HEK293 (cell line): ENCODE data around the gene PLXNA2.

Source experiments
- CTCF ChIA-PET: fragments of 350-600 bp; formaldehyde crosslinking; extraction: SDS; loops from one replicate; lab custom pipeline; 2021; ENCODE audit warnings: antibody characterized with exemption; lab: Yijun Ruan, JAX
- POLR2A ChIA-PET: fragments of 300-600 bp; formaldehyde crosslinking; extraction: SDS; loops from one replicate; lab custom pipeline; 2020; ENCODE audit warnings: antibody characterized with exemption, inconsistent platforms; lab: Yijun Ruan, JAX
- H3K27ac ChIP-seq: fragments of 200-500 bp; sonication (Bioruptor generic); 2 replicates; pipeline ENCODE4 v1.5.1; 2014; ENCODE audit warnings: low read depth, low read length, control low read depth, inconsistent platforms; ENCODE audit errors: extremely low read depth
- H3K36me3 ChIP-seq, 2 experiments: fragments of 200-500 bp in 1 of 2; sonication (Bioruptor generic) in 1 of 2; 1 replicate in 1 of 2; 2 replicates in 1 of 2; pipeline ENCODE4 v1.5.1; 2014 to 2017; ENCODE audit warnings: inconsistent platforms in 2 of 2, low read length in 2 of 2; ENCODE audit not compliant: control insufficient read depth in 2 of 2, insufficient read depth in 1 of 2
- H3K4me1 ChIP-seq: fragments of 200-500 bp; sonication (Bioruptor generic); 2 replicates; pipeline ENCODE4 v1.5.1; 2014; ENCODE audit warnings: mild to moderate bottlenecking, low read length, inconsistent platforms; ENCODE audit not compliant: control insufficient read depth, insufficient read depth
- H3K4me3 ChIP-seq: 2 replicates; pipeline ENCODE4 v1.5.1; 2011; ENCODE audit warnings: low read depth, mild to moderate bottlenecking, control low read depth, low read length, moderate library complexity
- H3K9me3 ChIP-seq: fragments of 200-500 bp; sonication (Bioruptor generic); 2 replicates; pipeline ENCODE4 v1.5.1; 2014; ENCODE audit warnings: low read depth, low read length, inconsistent platforms; ENCODE audit not compliant: control insufficient read depth, insufficient read depth
- BCL11A ChIP-seq: fragments of 450-650 bp; formaldehyde crosslinking; IDR thresholded peaks from 2 replicates; pipeline ENCODE4 v1.5.1; 2016; ENCODE audit warnings: low read depth, missing biosample characterization, missing genetic modification characterization
- HOXD13 ChIP-seq: sonication (generic); formaldehyde crosslinking; IDR thresholded peaks from 2 replicates; pipeline ENCODE4 v1.8.0; 2022; ENCODE audit warnings: missing genetic modification reagents, borderline replicate concordance
- IKZF3 ChIP-seq: fragments of 450-650 bp; IDR thresholded peaks from 2 replicates; pipeline ENCODE4 v1.5.0; 2018; ENCODE audit warnings: missing biosample characterization, mild to moderate bottlenecking, missing genetic modification characterization, moderate library complexity
- SETDB1 ChIP-seq: IDR thresholded peaks from one replicate; pipeline ENCODE4 v1.6.1; 2017; ENCODE audit warnings: mild to moderate bottlenecking, low read length, moderate library complexity, mixed read lengths; ENCODE audit not compliant: insufficient read length
- SP7 ChIP-seq: fragments of 450-650 bp; formaldehyde crosslinking; IDR thresholded peaks from 2 replicates; pipeline ENCODE4 v1.5.1; 2016; ENCODE audit warnings: missing biosample characterization, missing genetic modification characterization
- TCF7L2 ChIP-seq: IDR thresholded peaks from 2 replicates; pipeline ENCODE4 v1.6.1; 2011; ENCODE audit warnings: low read depth, mild to moderate bottlenecking, inconsistent platforms, low read length, moderate library complexity, borderline replicate concordance
- ZBTB1 ChIP-seq: fragments of 450-650 bp; formaldehyde crosslinking; IDR thresholded peaks from 2 replicates; pipeline ENCODE4 v1.5.1; 2016; ENCODE audit warnings: missing biosample characterization, missing genetic modification characterization
- ZBTB17 ChIP-seq: fragments of 450-650 bp; formaldehyde crosslinking; IDR thresholded peaks from 2 replicates; pipeline ENCODE4 v1.5.1; 2016; ENCODE audit warnings: missing biosample characterization, missing genetic modification characterization
- ZBTB8A ChIP-seq: fragments of 450-650 bp; formaldehyde crosslinking; IDR thresholded peaks from 2 replicates; pipeline ENCODE4 v1.5.1; 2016; ENCODE audit warnings: missing biosample characterization, missing genetic modification characterization
- ZFP37 ChIP-seq: fragments of 450-650 bp; formaldehyde crosslinking; IDR thresholded peaks from 2 replicates; pipeline ENCODE4 v1.5.1; 2016; ENCODE audit warnings: missing biosample characterization, missing genetic modification characterization
- ZNF2 ChIP-seq: fragments of 450-650 bp; formaldehyde crosslinking; IDR thresholded peaks from 2 replicates; pipeline ENCODE4 v1.5.1; 2016; ENCODE audit warnings: missing biosample characterization, missing genetic modification characterization
- ZNF223 ChIP-seq: fragments of 450-650 bp; formaldehyde crosslinking; IDR thresholded peaks from 2 replicates; pipeline ENCODE4 v1.5.1; 2016; ENCODE audit warnings: missing biosample characterization, missing genetic modification characterization
- ZNF23 ChIP-seq: fragments of 450-650 bp; formaldehyde crosslinking; IDR thresholded peaks from 2 replicates; pipeline ENCODE4 v1.5.1; 2016; ENCODE audit warnings: missing biosample characterization, missing genetic modification characterization, borderline replicate concordance
- ZNF24 ChIP-seq: fragments of 450-650 bp; formaldehyde crosslinking; IDR thresholded peaks from 2 replicates; pipeline ENCODE4 v1.5.1; 2016; ENCODE audit warnings: missing biosample characterization, missing genetic modification characterization
- ZNF311 ChIP-seq: fragments of 450-650 bp; formaldehyde crosslinking; IDR thresholded peaks from 2 replicates; pipeline ENCODE4 v1.5.1; 2017; ENCODE audit warnings: missing biosample characterization, missing genetic modification characterization, borderline replicate concordance
- ZNF324 ChIP-seq: fragments of 450-650 bp; formaldehyde crosslinking; IDR thresholded peaks from 2 replicates; pipeline ENCODE4 v1.5.1; 2016; ENCODE audit warnings: missing biosample characterization, missing genetic modification characterization
- ZNF341 ChIP-seq: fragments of 450-650 bp; formaldehyde crosslinking; IDR thresholded peaks from 2 replicates; pipeline ENCODE4; 2016; ENCODE audit warnings: low read depth, missing biosample characterization, missing genetic modification characterization
- ZNF366 ChIP-seq: fragments of 450-650 bp; formaldehyde crosslinking; conservative IDR thresholded peaks from 2 replicates; pipeline ENCODE4 v1.5.1; 2016; ENCODE audit warnings: missing biosample characterization, missing genetic modification characterization
- ZNF391 ChIP-seq: fragments of 450-650 bp; formaldehyde crosslinking; IDR thresholded peaks from 2 replicates; pipeline ENCODE4 v1.5.1; 2016; ENCODE audit warnings: low read depth, missing biosample characterization, missing genetic modification characterization, borderline replicate concordance
- ZNF404 ChIP-seq: fragments of 450-650 bp; formaldehyde crosslinking; IDR thresholded peaks from 2 replicates; pipeline ENCODE4 v1.5.1; 2017; ENCODE audit warnings: missing biosample characterization, missing genetic modification characterization
- ZNF514 ChIP-seq: fragments of 450-650 bp; formaldehyde crosslinking; IDR thresholded peaks from 2 replicates; pipeline ENCODE4 v1.5.1; 2016; ENCODE audit warnings: missing biosample characterization, missing genetic modification characterization
- ZNF600 ChIP-seq: fragments of 450-650 bp; formaldehyde crosslinking; IDR thresholded peaks from 2 replicates; pipeline ENCODE4 v1.5.1; 2016; ENCODE audit warnings: missing biosample characterization, missing genetic modification characterization
- ZNF629 ChIP-seq: fragments of 450-650 bp; formaldehyde crosslinking; IDR thresholded peaks from 2 replicates; pipeline ENCODE4 v1.5.1; 2017; ENCODE audit warnings: missing biosample characterization, missing genetic modification characterization
- ZNF664 ChIP-seq: fragments of 450-650 bp; formaldehyde crosslinking; IDR thresholded peaks from 2 replicates; pipeline ENCODE4 v1.5.1; 2016; ENCODE audit warnings: missing biosample characterization, missing genetic modification characterization
- ZNF843 ChIP-seq: fragments of 450-650 bp; formaldehyde crosslinking; IDR thresholded peaks from 2 replicates; pipeline ENCODE4 v1.5.1; 2016; ENCODE audit warnings: missing biosample characterization, missing genetic modification characterization
- TF ChIP-seq, protein P1 (sequence below): fragments of 450-650 bp; formaldehyde crosslinking; IDR thresholded peaks from 2 replicates; pipeline ENCODE4 v1.5.1; 2016; ENCODE audit warnings: missing biosample characterization, missing genetic modification characterization, borderline replicate concordance
- TF ChIP-seq, protein P2 (sequence below): fragments of 450-650 bp; formaldehyde crosslinking; IDR thresholded peaks from 2 replicates; pipeline ENCODE4 v1.5.1; 2017; ENCODE audit warnings: missing biosample characterization, missing genetic modification characterization
- TF ChIP-seq, protein P3 (sequence below): fragments of 450-650 bp; formaldehyde crosslinking; IDR thresholded peaks from 2 replicates; pipeline ENCODE4 v1.5.1; 2017; ENCODE audit warnings: missing biosample characterization, missing genetic modification characterization
- TF ChIP-seq, protein P4 (sequence below): fragments of 450-650 bp; formaldehyde crosslinking; IDR thresholded peaks from 2 replicates; pipeline ENCODE4 v1.5.1; 2016; ENCODE audit warnings: missing biosample characterization, missing genetic modification characterization
- TF ChIP-seq, protein P5 (sequence below): fragments of 450-650 bp; formaldehyde crosslinking; IDR thresholded peaks from 2 replicates; pipeline ENCODE4 v1.5.1; 2016; ENCODE audit warnings: missing biosample characterization, missing genetic modification characterization

The PLXNA2 gene

DNA sequence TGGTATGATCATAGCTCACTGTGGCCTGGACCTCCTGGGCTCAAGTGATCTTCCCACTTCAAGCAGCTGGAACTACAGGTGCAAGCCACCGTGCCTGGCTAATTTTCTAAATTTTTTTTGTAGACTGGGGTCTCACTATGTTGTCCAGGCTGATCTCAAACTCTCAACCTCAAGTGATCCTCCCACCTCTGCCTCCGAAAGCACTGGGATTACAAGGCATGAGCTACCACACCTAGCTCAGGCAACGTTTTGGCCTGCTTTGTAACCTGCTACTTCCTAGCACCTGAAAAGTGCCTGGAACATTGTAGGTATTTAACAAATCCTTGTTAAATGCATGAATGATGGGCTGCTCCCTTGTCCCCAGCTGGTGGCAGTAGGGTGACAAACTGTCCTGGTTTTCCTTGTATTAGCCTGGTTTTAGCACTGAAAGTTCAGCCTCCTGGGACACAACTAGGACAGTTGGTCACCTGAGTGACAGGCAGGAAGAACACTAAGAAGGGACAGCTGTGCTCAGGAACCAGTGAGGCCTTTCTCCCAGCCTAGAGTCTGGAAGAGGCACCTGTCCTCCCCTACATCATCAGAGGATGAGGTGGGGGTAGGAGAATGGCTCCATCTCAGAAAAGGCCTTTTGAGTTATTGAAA, 244.8 kb downstream of the PLXNA2 start (continued):
- TF ChIP-seq ZBTB17 (tag by site-specific recombination) (no peak), ZNF664 (tag by site-specific recombination) (no peak), ZNF514 (tag by site-specific recombination) (no peak), ZNF311 (tag by site-specific recombination) (no peak), ZNF600 (tag by site-specific recombination) (no peak), BCL11A (tag by site-specific recombination) (no peak), SP7 (tag by site-specific recombination) (no peak), ZNF843 (tag by site-specific recombination) (no peak), TCF7L2 (no peak), SETDB1 (no peak)
- TF ChIP-seq, protein P1, sequence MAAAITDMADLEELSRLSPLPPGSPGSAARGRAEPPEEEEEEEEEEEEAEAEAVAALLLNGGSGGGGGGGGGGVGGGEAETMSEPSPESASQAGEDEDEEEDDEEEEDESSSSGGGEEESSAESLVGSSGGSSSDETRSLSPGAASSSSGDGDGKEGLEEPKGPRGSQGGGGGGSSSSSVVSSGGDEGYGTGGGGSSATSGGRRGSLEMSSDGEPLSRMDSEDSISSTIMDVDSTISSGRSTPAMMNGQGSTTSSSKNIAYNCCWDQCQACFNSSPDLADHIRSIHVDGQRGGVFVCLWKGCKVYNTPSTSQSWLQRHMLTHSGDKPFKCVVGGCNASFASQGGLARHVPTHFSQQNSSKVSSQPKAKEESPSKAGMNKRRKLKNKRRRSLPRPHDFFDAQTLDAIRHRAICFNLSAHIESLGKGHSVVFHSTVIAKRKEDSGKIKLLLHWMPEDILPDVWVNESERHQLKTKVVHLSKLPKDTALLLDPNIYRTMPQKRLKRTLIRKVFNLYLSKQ (tag by site-specific recombination), result no peak
- TF ChIP-seq, protein P2, sequence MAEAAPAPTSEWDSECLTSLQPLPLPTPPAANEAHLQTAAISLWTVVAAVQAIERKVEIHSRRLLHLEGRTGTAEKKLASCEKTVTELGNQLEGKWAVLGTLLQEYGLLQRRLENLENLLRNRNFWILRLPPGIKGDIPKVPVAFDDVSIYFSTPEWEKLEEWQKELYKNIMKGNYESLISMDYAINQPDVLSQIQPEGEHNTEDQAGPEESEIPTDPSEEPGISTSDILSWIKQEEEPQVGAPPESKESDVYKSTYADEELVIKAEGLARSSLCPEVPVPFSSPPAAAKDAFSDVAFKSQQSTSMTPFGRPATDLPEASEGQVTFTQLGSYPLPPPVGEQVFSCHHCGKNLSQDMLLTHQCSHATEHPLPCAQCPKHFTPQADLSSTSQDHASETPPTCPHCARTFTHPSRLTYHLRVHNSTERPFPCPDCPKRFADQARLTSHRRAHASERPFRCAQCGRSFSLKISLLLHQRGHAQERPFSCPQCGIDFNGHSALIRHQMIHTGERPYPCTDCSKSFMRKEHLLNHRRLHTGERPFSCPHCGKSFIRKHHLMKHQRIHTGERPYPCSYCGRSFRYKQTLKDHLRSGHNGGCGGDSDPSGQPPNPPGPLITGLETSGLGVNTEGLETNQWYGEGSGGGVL (tag by site-specific recombination), result no peak
- TF ChIP-seq, protein P3, sequence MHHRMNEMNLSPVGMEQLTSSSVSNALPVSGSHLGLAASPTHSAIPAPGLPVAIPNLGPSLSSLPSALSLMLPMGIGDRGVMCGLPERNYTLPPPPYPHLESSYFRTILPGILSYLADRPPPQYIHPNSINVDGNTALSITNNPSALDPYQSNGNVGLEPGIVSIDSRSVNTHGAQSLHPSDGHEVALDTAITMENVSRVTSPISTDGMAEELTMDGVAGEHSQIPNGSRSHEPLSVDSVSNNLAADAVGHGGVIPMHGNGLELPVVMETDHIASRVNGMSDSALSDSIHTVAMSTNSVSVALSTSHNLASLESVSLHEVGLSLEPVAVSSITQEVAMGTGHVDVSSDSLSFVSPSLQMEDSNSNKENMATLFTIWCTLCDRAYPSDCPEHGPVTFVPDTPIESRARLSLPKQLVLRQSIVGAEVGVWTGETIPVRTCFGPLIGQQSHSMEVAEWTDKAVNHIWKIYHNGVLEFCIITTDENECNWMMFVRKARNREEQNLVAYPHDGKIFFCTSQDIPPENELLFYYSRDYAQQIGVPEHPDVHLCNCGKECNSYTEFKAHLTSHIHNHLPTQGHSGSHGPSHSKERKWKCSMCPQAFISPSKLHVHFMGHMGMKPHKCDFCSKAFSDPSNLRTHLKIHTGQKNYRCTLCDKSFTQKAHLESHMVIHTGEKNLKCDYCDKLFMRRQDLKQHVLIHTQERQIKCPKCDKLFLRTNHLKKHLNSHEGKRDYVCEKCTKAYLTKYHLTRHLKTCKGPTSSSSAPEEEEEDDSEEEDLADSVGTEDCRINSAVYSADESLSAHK (tag by site-specific recombination), result no peak

DNA sequence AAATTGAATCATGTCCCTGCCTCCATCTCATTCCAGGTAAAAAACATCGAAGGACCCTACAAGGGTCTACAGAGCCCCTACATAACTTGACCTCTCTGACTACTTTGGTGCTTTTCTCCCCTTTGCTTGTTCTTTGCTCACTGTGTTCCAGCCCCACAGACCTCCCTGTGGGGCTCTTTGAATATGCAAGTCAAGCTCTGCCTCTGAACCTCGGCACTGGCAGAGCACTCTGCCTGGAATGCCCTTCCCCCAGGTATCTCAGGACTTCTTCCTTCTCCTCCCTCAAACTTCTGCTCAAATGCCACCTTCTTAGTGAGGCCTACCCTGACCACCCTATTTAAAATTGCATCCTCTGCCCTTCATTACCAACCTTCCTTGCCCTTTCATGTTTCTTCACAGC, 245.5 kb downstream of the PLXNA2 start:
- CTCF ChIA-PET, result interaction anchor here (0.6 to 2.1 kb wide), 18 partner anchors 9 to 879 kb away, joined by 3 to 37 read pairs (median 4); no protein-coding TSS in a partner anchor
- Histone ChIP-seq H3K27ac (no peak overlapping the region), H3K4me1 (no peaks in the 10 kb centered on the region), H3K4me3 (no peak overlapping the region), H3K36me3 (no peaks in the 10 kb centered on the region), H3K9me3 (no peaks in the 10 kb centered on the region)
- POLR2A ChIA-PET, result no interaction called here
- no peak for TF ChIP-seq ZNF2 (tag by site-specific recombination)
- no peak for TF ChIP-seq ZNF223 (tag by site-specific recombination)
- TF ChIP-seq ZNF391, result no peak
- no peak for TF ChIP-seq ZNF23 (tag by site-specific recombination)
- TF ChIP-seq, protein P4, sequence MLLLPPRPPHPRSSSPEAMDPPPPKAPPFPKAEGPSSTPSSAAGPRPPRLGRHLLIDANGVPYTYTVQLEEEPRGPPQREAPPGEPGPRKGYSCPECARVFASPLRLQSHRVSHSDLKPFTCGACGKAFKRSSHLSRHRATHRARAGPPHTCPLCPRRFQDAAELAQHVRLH, result no peak
- TF ChIP-seq ZNF404 (tag by site-specific recombination), result no peak
- TF ChIP-seq ZNF366 (tag by site-specific recombination), result no peak
- no peak for TF ChIP-seq SP7 (tag by site-specific recombination)
- TF ChIP-seq ZNF324, result no peak
- no peak for TF ChIP-seq ZNF341 (tag by site-specific recombination)
- TF ChIP-seq TCF7L2, result no peak
- no peak for TF ChIP-seq ZFP37
- TF ChIP-seq, protein P5, sequence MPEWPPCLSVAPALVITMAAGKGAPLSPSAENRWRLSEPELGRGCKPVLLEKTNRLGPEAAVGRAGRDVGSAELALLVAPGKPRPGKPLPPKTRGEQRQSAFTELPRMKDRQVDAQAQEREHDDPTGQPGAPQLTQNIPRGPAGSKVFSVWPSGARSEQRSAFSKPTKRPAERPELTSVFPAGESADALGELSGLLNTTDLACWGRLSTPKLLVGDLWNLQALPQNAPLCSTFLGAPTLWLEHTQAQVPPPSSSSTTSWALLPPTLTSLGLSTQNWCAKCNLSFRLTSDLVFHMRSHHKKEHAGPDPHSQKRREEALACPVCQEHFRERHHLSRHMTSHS (tag by site-specific recombination), result no peak
- TF ChIP-seq ZNF629 (tag by site-specific recombination), result no peak
- no peak for TF ChIP-seq ZBTB1 (tag by site-specific recombination)
- TF ChIP-seq ZBTB8A (tag by site-specific recombination), result no peak
- no peak for TF ChIP-seq HOXD13 (CRISPR knock-in tag)
- no peak for TF ChIP-seq ZNF24
- no peak for TF ChIP-seq IKZF3 (tag by site-specific recombination)
